Large intestine (tissue), 3 donors: ENCODE data around the gene FIGNL2. TPM values are rescaled to one million over a fixed set of nuclear protein-coding genes. Genes with fewer than 3 reads are reported as not detected.
"Not testable (repeated sequence)": the region's sequence is repeated elsewhere in the genome, so short reads cannot be mapped to it uniquely, and the experiment has no call there.

Source experiments
- DNase-seq, 2 donors: peaks; one replicate each; pipeline versions ENCODE4 v3.0.0 to v3.0.0-alpha.2; 2013
- H3K27ac ChIP-seq: one replicate; pipeline ENCODE4 v1.5.1; 2013; ENCODE audit warnings: low read length
- H3K27me3 ChIP-seq: 2 replicates; pipeline ENCODE4 v1.6.1; 2013; ENCODE audit warnings: low read length; ENCODE audit not compliant: control insufficient read depth, insufficient read depth
- H3K36me3 ChIP-seq: 2 replicates; pipeline ENCODE4 v1.6.1; 2013; ENCODE audit warnings: low read length; ENCODE audit not compliant: control insufficient read depth, insufficient read depth
- H3K4me1 ChIP-seq: one replicate; pipeline ENCODE4 v1.6.1; 2013; ENCODE audit warnings: low read length; ENCODE audit not compliant: control insufficient read depth, insufficient read depth
- H3K4me3 ChIP-seq: one replicate; pipeline ENCODE4 v1.5.1; 2013; ENCODE audit warnings: low read length
- H3K9me3 ChIP-seq: one replicate; pipeline ENCODE4 v1.6.1; 2013; ENCODE audit warnings: mild to moderate bottlenecking, low read depth, low read length, moderate library complexity; ENCODE audit not compliant: control insufficient read depth
- WGBS: methylation state at CpG from one replicate; pipeline ENCODE4 v1.1.5; 2013; ENCODE audit warnings: low lambda C conversion rate; ENCODE audit not compliant: insufficient coverage; 5-methylcytosine and 5-hydroxymethylcytosine counted together
- polyA plus RNA-seq: library from polyadenylated mRNA; unstranded; fragments of 120-200 nt; gene quantifications from one replicate; pipeline ENCODE4 v1.2.1, GENCODE V29; 2013

The FIGNL2 gene
- polyA plus RNA-seq, 1 donor, result 0.76 TPM

DNA sequence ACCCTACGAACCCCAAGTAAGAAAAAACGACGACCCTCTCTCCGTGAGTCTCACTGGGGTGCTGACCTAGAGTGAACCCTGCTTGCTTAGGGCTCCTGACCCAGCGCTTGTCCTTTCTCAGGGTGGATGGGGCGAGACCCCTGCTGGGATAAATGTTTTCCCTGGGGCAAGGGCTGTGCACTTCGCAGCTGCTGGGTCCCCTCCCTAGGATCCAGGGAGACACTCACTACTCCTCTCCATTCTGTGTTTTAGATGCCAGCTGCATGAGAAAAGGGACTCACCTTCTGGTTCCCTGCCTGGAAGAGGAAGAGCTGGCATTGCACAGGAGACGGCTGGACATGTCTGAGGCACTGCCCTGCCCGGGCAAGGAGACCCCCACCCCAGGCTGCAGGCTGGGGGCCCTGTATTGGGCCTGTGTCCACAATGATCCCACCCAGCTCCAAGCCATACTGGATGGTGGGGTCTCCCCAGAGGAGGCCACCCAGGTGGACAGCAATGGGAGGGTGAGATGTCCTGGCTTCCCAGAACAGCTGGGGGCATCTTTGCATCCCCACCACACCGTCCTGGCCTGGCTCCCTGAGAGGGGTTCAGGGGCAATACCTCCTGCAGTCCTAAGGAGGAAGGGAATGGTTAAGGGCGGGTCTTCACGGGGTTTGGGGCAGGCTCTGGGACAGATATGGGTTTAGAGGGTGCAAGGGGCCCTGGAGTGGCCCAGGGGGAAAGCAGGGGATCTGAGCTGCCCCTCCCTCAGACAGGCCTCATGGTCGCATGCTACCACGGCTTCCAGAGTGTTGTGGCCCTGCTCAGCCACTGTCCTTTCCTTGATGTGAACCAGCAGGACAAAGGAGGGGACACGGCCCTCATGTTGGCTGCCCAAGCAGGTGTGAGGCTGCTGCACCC is 40.0 kb upstream of the FIGNL2 start:
- H3K4me3 ChIP-seq, result no peak overlapping the region
- no peak overlapping the region for H3K27ac ChIP-seq
- no peaks in the 10 kb centered on the region for H3K36me3 ChIP-seq
- no peaks in the 10 kb centered on the region for H3K9me3 ChIP-seq
- peaks cover 6% of the 10 kb centered on the region for H3K4me1 ChIP-seq
- no peak for DNase-seq
- no peaks in the 10 kb centered on the region for H3K27me3 ChIP-seq
- no CpG with 5 or more reads among the region's 15 CpGs for WGBS

DNA sequence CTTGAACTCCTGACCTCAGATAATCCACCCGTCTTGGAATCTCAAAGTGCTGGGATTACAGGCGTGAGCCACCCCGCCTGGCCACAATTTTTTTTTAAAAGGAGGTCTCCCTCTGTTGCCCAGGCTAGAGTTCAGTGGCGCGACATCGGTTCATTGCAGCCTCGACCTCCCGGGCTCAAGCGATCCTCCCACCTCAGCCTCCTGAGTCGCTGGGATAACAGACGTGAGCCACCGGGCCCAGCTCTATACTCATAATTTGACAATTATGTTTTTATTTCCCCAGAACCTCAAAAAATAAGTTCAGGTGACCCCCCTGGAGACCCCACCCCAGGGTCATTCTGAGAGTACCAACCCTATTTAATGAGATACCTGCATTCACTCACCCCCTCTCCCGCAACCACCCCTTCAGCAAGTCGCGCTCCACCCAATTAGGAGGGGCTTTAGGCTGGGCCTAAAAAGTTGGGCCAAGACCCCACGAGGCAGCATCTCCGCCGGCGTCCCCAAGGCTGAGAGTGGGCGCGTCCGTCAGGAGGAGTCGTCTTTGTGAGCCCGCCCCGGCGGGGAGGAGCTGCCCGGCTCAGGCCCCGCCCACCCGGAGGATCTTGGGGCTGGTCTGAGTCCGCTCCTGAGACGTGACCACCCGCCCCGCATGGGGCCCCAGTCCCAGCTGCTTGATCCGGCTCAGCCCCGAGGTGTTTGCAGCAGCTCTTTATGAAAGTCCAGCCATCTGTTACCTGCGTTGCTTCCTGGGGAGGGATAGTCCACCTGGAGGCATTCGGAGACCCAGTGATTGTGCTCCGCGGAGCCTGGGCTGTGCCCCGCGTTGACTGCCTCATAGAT is 39.2 kb upstream of the FIGNL2 start, which contains the start of gene ANKRD33:
Gene ANKRD33, plus strand, starts transcription at position 628 of the 840 bp plus-strand sequence. Its CDS starts 84 bp downstream, at position 712.
- H3K9me3 ChIP-seq, result no peaks in the 10 kb centered on the region
- no peak within 1 kb of the TSS for H3K27ac ChIP-seq
- H3K27me3 ChIP-seq, result no peaks in the 10 kb centered on the region
- WGBS, result no CpG with 5 or more reads among the region's 41 CpGs
- DNase-seq, result peak; percentile 72 to 81
- H3K36me3 ChIP-seq, result no peaks in the 10 kb centered on the region
- H3K4me1 ChIP-seq, result peaks cover 6% of the 10 kb centered on the region
- peak within 1 kb of the TSS; percentile 14 for H3K4me3 ChIP-seq

DNA sequence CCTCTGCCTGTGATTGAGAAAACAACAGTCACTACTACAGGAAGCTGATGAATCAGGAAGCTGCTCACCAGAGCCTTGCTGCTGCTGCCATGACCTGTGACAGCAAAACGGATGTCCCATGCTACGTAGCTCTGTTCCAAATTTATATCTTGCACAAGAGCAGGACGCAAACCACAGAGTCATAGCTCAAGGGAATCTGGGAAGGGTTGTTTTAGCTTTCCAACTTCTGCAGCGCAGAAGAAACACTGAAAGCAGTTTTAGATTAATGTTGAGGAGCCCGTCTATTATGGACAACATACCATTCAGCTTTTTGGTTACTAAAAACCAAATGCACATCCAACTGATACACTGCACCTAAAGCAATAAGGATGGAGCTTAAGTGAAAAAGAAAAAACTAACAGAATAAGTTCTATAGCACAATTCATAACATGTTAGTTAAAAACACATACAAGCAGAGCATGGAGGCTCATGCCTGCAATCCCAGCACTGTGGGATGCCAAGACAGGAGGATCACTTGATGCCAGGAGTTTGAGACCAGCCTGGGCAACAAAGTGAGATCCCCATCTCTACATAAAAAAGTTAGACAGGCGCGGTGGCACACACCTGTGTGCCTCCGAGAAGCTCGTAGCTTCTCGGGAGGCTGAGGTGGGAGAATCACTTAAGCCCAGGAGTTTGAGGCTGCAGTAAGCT is 37.6 kb upstream of the FIGNL2 start:
- 27% methylated on average over 2 of the region's 10 CpGs for WGBS

DNA sequence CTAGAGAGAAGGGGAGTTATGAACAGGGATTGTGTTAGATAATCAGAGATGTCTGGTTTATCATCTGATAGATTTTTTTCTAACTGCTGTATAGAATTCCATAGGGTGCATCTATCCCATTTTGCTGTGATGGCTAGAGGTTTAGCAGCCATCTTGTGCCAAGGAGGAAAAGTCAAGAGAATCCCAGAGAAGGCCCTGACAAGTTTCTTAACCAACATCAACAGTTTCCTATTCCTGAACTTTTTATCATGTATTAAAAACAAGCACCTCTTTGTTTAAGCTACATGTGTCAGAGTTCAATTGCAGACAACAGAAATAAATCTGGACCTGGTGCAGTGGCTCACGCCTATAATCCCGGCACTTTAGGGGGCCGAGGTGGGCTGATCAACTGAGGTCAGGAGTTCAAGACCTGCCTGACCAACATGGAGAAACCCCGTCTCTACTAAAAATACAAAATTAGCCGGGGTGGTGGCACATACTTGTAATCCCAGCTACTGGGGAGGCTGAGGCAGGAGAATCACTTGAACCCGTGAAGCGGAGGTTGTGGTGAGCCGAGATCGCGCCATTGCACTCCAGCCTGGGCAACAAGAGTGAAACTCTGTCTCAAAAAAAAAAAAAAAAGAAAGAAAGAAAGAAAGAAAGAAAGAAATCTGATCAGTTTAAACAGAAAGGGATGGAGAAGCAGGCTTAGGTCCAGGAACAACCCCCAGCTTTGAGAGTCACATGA is 36.9 kb upstream of the FIGNL2 start:
- H3K9me3 ChIP-seq, H3K4me1 ChIP-seq, H3K4me3 ChIP-seq, H3K36me3 ChIP-seq, H3K27ac ChIP-seq, DNase-seq, H3K27me3 ChIP-seq: not testable (repeated sequence)
- WGBS, result 93% methylated on average over 3 of the region's 10 CpGs

More for the DNA sequence above, 37.6 kb upstream of the FIGNL2 start:
- DNase-seq, result peak; percentile 50 to 62
- H3K4me3 ChIP-seq, result no peak overlapping the region
- no peaks in the 10 kb centered on the region for H3K27me3 ChIP-seq
- H3K27ac ChIP-seq, result no peak overlapping the region
- no peaks in the 10 kb centered on the region for H3K9me3 ChIP-seq
- H3K4me1 ChIP-seq, result peaks cover 6% of the 10 kb centered on the region
- H3K36me3 ChIP-seq, result no peaks in the 10 kb centered on the region

DNA sequence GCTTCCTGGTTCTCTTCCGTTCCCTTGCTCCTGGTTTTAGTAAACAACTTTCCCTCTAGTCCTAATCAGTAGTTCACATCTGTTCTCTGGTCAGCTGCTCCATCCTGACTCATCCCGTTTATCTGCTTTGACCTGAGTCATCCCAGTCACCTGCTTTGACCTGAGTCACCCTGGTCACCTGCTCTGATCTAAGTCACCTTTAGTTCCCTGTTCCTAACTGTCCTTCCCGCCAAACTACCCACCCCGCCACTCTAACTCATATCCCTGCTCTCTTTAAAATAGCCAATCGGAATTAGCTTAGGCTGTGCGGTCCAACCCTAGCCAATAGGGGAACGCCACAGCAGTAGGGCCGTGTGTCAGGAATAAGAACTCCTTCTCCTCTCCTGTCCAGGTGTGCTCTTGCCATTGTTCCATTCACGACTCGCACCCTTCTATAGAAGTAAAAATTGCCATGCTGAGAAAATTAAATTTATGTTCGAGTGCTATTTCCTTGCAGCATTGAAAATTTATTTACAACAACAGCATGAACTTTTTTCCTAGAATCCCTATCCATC is 36.2 kb upstream of the FIGNL2 start:
- DNase-seq, result peak; percentile 56 to 65
- H3K36me3 ChIP-seq, result no peaks in the 10 kb centered on the region
- H3K4me1 ChIP-seq, result peaks cover 6% of the 10 kb centered on the region
- no peaks in the 10 kb centered on the region for H3K27me3 ChIP-seq
- WGBS, result 70% methylated on average over 2 of the region's 11 CpGs
- H3K4me3 ChIP-seq, result no peak overlapping the region
- no peaks in the 10 kb centered on the region for H3K9me3 ChIP-seq
- H3K27ac ChIP-seq, result no peak overlapping the region

DNA sequence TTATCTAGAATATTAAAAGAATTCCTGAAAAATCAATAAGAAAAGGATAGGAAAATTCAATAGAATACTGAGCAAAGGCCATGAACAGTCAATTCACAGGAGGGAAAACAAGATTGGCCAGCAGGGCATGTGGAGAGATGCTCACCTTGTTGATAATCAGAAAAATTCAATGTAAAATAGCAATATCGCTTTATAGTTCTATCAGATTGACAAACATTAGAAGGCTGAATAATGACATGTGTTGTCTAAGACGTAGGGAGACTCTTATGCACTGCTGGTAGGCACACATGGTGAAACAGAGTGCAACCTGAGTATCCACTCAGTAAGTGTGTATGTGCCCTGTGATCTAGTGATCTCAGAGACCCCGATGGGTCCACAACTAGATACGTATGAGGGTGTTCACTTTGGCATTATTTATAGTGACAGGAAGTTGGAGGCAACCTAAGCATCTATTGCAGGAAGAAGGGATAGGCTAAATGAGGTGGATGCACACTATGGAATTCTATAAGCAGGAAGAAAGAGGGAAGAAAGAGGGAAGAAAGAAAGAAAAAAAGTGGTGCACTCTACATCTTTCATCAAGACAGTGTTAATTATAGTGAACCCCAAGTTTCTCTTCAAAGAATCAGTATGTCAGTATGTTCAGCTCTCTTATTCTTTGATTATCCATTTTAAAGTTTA is 35.6 kb upstream of the FIGNL2 start:
- Histone ChIP-seq H3K4me1 (peaks cover 6% of the 10 kb centered on the region), H3K4me3 (no peak overlapping the region), H3K27me3 (no peaks in the 10 kb centered on the region), H3K9me3 (no peaks in the 10 kb centered on the region), H3K36me3 (no peaks in the 10 kb centered on the region), H3K27ac (no peak overlapping the region)
- 75% methylated on average over 2 of the region's 4 CpGs for WGBS
- DNase-seq, result no peak

DNA sequence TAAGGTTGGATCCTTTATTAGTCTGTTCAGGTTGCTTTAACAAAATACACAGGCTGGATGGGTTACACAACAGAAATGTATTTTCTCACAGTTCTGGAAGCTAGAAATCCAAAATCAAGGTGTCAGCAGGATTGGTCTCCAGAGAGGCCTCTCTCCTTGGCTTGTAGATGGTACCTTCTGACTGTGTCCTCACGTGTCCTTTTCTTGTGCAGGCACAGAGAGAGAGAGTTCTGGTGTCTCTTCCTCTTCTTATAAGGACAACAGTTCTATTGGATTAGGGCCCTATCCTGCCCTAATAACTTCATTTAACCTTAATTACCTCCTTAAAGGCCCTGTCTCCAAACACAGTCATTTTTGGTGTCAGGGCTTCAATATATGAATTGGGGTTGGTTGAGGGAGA is 34.8 kb upstream of the FIGNL2 start:
- no peak overlapping the region for H3K27ac ChIP-seq
- no peaks in the 10 kb centered on the region for H3K27me3 ChIP-seq
- no peaks in the 10 kb centered on the region for H3K9me3 ChIP-seq
- no CpG with 5 or more reads among the region's 1 CpG for WGBS
- H3K36me3 ChIP-seq, result no peaks in the 10 kb centered on the region
- no peak overlapping the region for H3K4me3 ChIP-seq
- H3K4me1 ChIP-seq, result peaks cover 5% of the 10 kb centered on the region
- DNase-seq, result no peak

DNA sequence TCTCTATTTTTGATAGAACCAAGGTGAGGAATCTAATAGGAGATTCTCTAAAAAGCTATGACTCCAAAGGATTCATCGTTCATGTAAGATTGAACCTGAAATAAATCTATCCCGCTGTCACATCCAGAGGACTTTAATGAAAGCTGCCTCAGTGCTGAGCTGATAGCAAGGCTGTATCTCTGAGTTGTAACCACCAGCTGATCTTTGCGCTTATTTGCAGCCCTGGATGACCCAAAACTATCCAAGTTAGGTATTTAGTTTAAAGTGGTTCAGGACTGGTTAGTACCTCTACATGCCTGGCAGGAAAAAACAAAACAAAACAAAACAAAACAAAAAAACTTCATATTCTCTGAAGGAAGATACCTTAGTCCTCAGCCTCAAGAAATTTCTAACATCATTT is 30.6 kb upstream of the FIGNL2 start:
- DNase-seq, result no peak
- WGBS, result no CpG with 5 or more reads among the region's 3 CpGs
- Histone ChIP-seq H3K27ac (no peak overlapping the region), H3K4me3 (no peak overlapping the region), H3K4me1 (no peaks in the 10 kb centered on the region), H3K27me3 (no peaks in the 10 kb centered on the region), H3K9me3 (no peaks in the 10 kb centered on the region), H3K36me3 (no peaks in the 10 kb centered on the region)

DNA sequence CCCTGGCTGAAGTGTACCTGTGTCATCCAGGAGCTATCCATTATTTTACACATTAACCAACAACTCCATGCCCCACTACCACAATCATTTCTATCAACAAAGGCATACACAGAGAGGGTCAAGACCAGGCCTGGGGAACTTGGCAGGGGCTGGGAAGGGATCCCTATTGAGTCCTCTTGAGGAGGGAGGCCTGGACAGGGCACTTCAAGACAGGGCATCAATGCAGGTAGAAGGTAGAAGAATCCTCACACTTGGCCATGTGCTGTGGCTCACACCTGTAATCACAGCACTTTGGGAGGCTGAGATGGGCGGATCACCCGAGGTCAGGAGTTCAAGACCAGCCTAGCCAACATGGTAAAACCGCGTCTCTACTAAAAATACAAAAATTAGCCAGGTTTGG is 26.0 kb upstream of the FIGNL2 start:
- H3K9me3 ChIP-seq, result no peaks in the 10 kb centered on the region
- no peaks in the 10 kb centered on the region for H3K4me1 ChIP-seq
- no CpG with 5 or more reads among the region's 4 CpGs for WGBS
- H3K4me3 ChIP-seq, result no peak overlapping the region
- H3K36me3 ChIP-seq, result no peaks in the 10 kb centered on the region
- peaks cover 8% of the 10 kb centered on the region for H3K27me3 ChIP-seq
- H3K27ac ChIP-seq, result no peak overlapping the region
- DNase-seq, result no peak
